ENCODE results near the gene OR52A5.

- no peak for TF ChIP-seq POLR2A (IDR thresholded peaks at IDR 0.05; ENCODE audit: low read depth, low read length)
- TF ChIP-seq TAF1 (IDR thresholded peaks at IDR 0.05; ENCODE audit: borderline replicate concordance, low read depth, low read length), result no peak
- TF ChIP-seq POLR2AphosphoS5 (IDR thresholded peaks at IDR 0.05; ENCODE audit: low read depth, low read length), result no peak
These were observed 36.8 kb upstream of the OR52A5 start for GRCh38 chr11:5174934-5175333.

All from GM12892 (cell line).